SIG-M5 treated with dmso at 0.1 percent for 504 hours (cell line): ENCODE results near the gene CHKA.

Experiments
- DNase-seq: peaks from one replicate; lab custom pipeline; 2025; ENCODE audit not compliant: unreplicated experiment; lab: John Stamatoyannopoulos, UW

CHKA gene

GRCh38 chr11:68142441-68143309 lies 21.5 kb upstream of the CHKA start:
- DNase-seq: no peak

- DNase-seq: peak; percentile 80
Observed at GRCh38 chr11:68142028-68142412, 20.8 kb upstream of the CHKA start.

DNA sequence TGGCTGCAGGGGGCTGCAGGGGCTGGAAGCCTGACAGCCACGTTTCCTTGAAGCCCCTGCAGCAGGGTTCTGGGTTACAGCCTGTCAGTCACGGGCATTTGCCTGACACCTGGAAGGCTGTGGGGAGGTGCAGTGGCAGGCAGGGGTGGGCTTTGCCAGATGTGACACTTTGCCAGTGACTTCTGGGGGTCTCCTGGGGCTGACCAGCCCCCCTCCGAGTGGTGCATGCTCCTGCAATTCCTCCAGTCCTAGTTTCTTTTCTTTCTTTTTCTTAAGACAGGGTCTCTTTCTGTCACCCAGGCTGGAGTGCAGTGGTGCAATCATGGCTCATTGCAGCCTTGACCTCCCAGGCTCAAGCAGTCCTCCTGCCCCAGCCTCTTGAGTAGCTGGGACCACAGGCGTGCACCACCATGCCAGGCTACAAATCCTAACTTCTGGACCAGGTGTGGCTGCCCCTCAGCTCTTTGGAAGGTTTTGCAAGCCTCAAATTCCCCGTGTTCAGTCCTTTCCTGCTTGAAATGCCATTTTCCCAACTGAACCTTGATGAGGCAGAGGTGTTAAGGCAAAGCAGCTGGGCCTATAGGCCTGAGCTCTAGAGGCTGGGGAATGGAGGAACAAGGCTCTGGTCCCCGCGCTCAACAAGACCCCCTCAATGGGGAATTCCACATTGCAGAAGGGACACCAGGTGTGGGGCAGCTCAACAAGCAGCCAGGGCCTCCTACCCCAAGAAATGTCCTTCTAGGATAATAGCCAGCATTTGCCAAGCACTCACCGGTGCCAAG lies 20.2 kb upstream of the CHKA start:
- DNase-seq: no peak

DNA sequence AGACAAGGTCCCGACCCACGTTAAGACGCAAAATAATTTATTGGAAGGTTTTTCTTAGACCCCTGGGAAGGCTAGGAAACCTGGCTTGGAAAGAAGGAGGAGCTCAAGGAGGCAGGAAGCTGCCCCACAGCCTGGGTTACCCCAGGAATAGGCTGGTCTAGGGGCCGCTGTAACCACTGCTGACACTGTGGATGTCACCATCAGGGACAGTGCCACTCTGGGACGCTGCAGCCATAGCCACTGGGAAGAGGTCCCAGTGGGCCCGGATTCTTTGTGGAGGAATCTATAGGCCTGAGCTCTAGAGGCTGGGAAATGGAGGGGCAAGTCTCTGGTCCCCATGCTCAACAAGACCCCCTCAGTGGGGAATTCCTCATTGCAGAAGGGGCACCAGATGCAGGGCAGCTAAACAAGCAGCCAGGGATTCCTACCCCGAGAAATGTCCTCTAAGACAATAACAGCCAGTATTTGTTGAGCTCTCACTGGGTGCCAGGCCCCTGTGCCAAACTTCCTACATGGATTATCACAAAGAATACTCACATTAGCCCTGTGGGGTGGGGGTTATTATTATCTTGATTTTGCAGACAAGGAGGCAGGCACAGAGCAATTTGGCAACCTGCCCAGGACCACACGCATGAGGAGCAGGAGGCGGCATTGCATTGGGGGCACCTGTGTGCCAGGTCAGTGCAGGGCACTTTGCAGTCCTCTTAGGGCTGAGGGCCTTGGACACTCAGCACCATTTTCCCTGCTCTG lies 19.5 kb upstream of the CHKA start:
- no peak for DNase-seq

DNA sequence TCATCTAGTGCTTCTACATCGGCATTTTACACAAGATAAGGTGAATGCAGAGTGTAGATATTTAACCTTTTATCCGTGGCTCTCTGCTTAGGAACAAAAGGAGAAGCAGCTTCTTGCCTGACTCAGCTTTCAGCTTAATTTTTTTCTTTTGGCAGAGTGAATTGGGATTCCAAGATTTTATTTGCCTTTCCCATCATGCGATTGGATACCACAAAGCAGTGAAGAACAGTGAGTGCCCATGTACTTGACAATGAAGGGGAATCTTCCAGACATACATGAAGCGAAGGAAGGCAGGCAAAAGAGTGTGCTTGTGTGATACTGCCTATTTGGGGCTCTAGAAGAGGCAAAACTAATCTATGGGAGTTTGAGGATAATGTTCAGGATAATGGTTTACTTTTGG lies 17.0 kb upstream of the CHKA start:
- DNase-seq: no peak

DNA sequence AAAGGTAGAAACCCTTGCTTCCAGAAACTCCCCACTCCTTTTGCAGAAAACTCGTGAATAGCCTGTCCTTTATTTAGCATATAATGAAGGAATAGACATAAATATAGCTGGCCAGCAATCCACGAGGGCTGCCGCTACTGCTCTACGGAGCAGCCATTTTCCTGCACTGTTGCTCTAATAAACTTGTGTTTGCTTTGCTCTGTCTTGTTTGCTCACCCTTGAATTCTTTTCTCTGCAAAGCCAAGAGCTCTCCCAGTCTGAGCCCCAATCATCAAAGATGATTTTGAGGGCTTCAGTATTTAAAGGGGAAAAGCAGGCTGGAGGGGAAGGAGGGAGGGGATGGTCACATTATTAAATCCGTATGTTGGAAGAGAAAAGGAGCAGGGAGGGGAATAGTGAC lies 16.6 kb upstream of the CHKA start:
- DNase-seq: no peak

GRCh38 chr11:68136866-68137265 lies 15.7 kb upstream of the CHKA start:
- no peak for DNase-seq

- no peak for DNase-seq
Observed at GRCh38 chr11:68135161-68135560, 14.0 kb upstream of the CHKA start.

- no peak for DNase-seq
Observed at GRCh38 chr11:68133761-68134160, 12.6 kb upstream of the CHKA start.

- DNase-seq: no peak
Observed at GRCh38 chr11:68130121-68130520, 8.9 kb upstream of the CHKA start.

- DNase-seq: no peak
Observed at GRCh38 chr11:68128682-68129327, 7.6 kb upstream of the CHKA start.

GRCh38 chr11:68127714-68128681 lies 6.8 kb upstream of the CHKA start:
- no peak for DNase-seq

GRCh38 chr11:68125164-68125563 lies 4.0 kb upstream of the CHKA start:
- no peak for DNase-seq

- no peak for DNase-seq
Observed at GRCh38 chr11:68122936-68123539, 1.9 kb upstream of the CHKA start.

DNA sequence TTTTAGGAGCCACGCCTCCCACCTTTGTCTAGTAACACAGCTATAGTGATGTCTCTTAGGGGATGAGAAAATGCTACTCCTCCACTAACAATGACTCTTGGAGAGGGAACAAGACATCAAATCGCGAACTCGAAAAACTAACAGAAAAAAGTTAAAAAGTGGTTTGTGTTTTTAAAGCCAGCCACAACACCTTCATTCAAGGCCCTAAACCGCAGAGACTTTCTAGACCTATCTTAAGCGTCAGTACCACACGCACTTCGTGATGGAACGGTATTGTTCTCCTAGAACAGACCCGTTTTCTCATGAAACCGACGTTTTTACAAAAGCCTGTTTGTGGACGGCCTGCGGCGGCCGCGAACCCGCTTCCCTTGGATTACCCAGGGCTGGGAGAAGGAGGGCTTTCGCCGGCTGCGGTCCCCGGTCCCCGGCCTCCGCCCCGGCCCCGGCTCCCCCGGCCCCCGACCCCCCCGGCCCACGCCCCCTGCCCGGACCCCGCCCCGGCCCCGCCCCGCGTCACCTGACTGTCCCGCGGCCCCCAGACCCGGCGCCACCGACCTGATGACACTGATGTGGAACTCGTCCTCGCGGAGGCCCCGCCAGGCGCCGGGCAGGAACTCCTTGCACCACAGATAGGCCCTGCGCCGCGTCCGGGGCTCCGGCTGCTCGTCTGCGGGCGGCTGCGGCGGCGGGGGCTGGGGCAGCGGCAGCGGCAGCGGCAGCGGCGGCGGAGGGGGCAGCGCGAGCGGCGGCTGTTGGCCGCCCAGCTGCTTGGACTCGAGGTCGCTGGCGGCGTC lies 718 bp downstream of the CHKA start:
- DNase-seq: peak; percentile 32

GRCh38 chr11:68118706-68119448 lies 2.3 kb downstream of the CHKA start:
- peak; percentile 84 for DNase-seq

- DNase-seq: no peak
Observed at GRCh38 chr11:68117853-68118470, 3.2 kb downstream of the CHKA start.

GRCh38 chr11:68116974-68117373 lies 4.2 kb downstream of the CHKA start:
- no peak for DNase-seq
